Measurements from ENCODE around the gene SPINK4.

Gene SPINK4

GRCh38 chr9:33231623-33231942 is 8.4 kb upstream of the SPINK4 start:
- H3K27me3 ChIP-seq (ENCODE audit: control insufficient read depth, low read length) = peaks cover 1% of the 10 kb centered on the region
- no peaks in the 10 kb centered on the region for H3K36me3 ChIP-seq (ENCODE audit: control insufficient read depth, low read length)
- H4K20me1 ChIP-seq (ENCODE audit: control insufficient read depth, insufficient read depth, low read depth, low read length) = no peaks in the 10 kb centered on the region
- no peak overlapping the region for H3K4me2 ChIP-seq (ENCODE audit: low read length)
- no peak overlapping the region for H3K27ac ChIP-seq (ENCODE audit: low read depth, low read length)
- H3F3A ChIP-seq (ENCODE audit: control insufficient read depth, insufficient read depth) = no peaks in the 10 kb centered on the region
- H3K9me3 ChIP-seq (ENCODE audit: control insufficient read depth, insufficient read depth, low read length) = no peaks in the 10 kb centered on the region
- H3K4me3 ChIP-seq (ENCODE audit: low read length) = no peak overlapping the region
- no peaks in the 10 kb centered on the region for H3K79me2 ChIP-seq (ENCODE audit: control insufficient read depth, low read length)
- H3K9me2 ChIP-seq (replicated peaks; ENCODE audit: control insufficient read depth, low read length) = no peaks in the 10 kb centered on the region
- TF ChIP-seq EZH2phosphoT487 (IDR thresholded peaks at IDR 0.05; ENCODE audit: borderline replicate concordance, low read length) (no peak), CTCF (IDR thresholded peaks at IDR 0.05; ENCODE audit: low read depth, low read length, poor library complexity, severe bottlenecking) (no peak)
- peaks cover 6% of the 10 kb centered on the region; the same call in 1 of the 2 replicates for H3K4me1 ChIP-seq (ENCODE audit: control insufficient read depth, low read length)

GRCh38 chr9:33232815-33233214 is 7.2 kb upstream of the SPINK4 start:
- no peak overlapping the region for H3K4me3 ChIP-seq (ENCODE audit: low read length)
- H3K9me3 ChIP-seq (ENCODE audit: control insufficient read depth, insufficient read depth, low read length) = no peaks in the 10 kb centered on the region
- H3K4me2 ChIP-seq (ENCODE audit: low read length) = no peak overlapping the region
- no peaks in the 10 kb centered on the region for H3K9me2 ChIP-seq (replicated peaks; ENCODE audit: control insufficient read depth, low read length)
- H3K27ac ChIP-seq (ENCODE audit: low read depth, low read length) = no peak overlapping the region
- H4K20me1 ChIP-seq (ENCODE audit: control insufficient read depth, insufficient read depth, low read depth, low read length) = no peaks in the 10 kb centered on the region
- H3K79me2 ChIP-seq (ENCODE audit: control insufficient read depth, low read length) = no peaks in the 10 kb centered on the region
- peaks cover 6% of the 10 kb centered on the region for H3K27me3 ChIP-seq (ENCODE audit: control insufficient read depth, low read length)
- H3F3A ChIP-seq (ENCODE audit: control insufficient read depth, insufficient read depth) = no peaks in the 10 kb centered on the region
- TF ChIP-seq EZH2phosphoT487 (IDR thresholded peaks at IDR 0.05; ENCODE audit: borderline replicate concordance, low read length) (no peak), CTCF (IDR thresholded peaks at IDR 0.05; ENCODE audit: low read depth, low read length, poor library complexity, severe bottlenecking) (no peak)
- no peaks in the 10 kb centered on the region for H3K4me1 ChIP-seq (ENCODE audit: control insufficient read depth, low read length)
- H3K36me3 ChIP-seq (ENCODE audit: control insufficient read depth, low read length) = no peaks in the 10 kb centered on the region

DNA sequence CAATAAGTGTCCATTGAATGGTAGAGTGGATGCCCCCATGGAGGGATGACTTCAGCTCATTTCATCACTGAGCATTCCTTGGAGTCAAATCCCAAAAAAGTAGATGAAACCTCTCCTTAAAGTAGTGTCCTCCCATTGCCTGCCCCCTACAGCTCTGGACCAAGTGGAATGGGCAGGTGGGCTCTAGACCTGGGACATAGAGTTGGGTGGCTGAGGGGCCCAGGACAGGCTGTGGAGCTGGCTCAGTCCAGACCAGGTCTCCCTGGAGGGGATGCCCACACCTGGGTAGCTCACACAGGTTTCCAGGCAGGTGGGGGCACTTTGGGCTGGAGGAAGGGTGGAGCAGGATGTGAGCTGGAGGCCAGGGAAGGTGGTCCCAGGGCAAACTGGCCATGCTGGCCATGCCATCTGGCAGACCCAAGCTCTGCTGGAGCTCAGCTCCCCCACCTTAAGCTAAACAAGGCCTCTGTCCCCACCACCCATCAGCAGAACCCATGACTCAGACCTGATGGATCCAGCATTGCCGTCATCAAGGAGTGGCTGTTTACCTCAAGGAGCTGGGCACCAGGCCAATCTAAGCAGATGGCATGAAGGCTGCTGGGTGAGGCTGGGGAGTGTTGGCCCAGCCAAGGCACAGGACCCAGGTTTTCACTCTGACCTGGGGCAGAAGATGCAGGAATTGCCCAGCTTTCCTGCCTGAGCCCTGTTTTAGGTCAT is 6.2 kb upstream of the SPINK4 start:
- no peak overlapping the region for H3K4me3 ChIP-seq (ENCODE audit: low read length)
- no peak overlapping the region for H3K27ac ChIP-seq (ENCODE audit: low read depth, low read length)
- no peaks in the 10 kb centered on the region for H3F3A ChIP-seq (ENCODE audit: control insufficient read depth, insufficient read depth)
- H3K4me1 ChIP-seq (ENCODE audit: control insufficient read depth, low read length) = no peaks in the 10 kb centered on the region
- H3K79me2 ChIP-seq (ENCODE audit: control insufficient read depth, low read length) = no peaks in the 10 kb centered on the region
- no peak overlapping the region for H3K4me2 ChIP-seq (ENCODE audit: low read length)
- no peaks in the 10 kb centered on the region for H4K20me1 ChIP-seq (ENCODE audit: control insufficient read depth, insufficient read depth, low read depth, low read length)
- TF ChIP-seq CTCF (IDR thresholded peaks at IDR 0.05; ENCODE audit: low read depth, low read length, poor library complexity, severe bottlenecking) (no peak), EZH2phosphoT487 (IDR thresholded peaks at IDR 0.05; ENCODE audit: borderline replicate concordance, low read length) (no peak)
- H3K9me3 ChIP-seq (ENCODE audit: control insufficient read depth, insufficient read depth, low read length) = no peaks in the 10 kb centered on the region
- no peaks in the 10 kb centered on the region for H3K36me3 ChIP-seq (ENCODE audit: control insufficient read depth, low read length)
- H3K9me2 ChIP-seq (replicated peaks; ENCODE audit: control insufficient read depth, low read length) = no peaks in the 10 kb centered on the region
- peaks cover 6% of the 10 kb centered on the region for H3K27me3 ChIP-seq (ENCODE audit: control insufficient read depth, low read length)

Measured in DOHH2 (cell line).